A673 (cell line): ENCODE data around the gene RAB3GAP2. TPM values are rescaled to one million over a fixed set of nuclear protein-coding genes. Genes with fewer than 3 reads are reported as not detected.

Experiments
- BruUV-seq: library from RNA; stranded (reverse); fragments of 400-500 nt; replicated peaks from 2 replicates; lab custom pipeline; 2021; lab: Mats Ljungman, UMichigan
- CTCF ChIA-PET: fragments of 300-600 bp; sonication (Branson Sonifier 250); formaldehyde crosslinking; loops from one replicate; lab custom pipeline; 2022; ENCODE audit warnings: antibody characterized with exemption; lab: Charles Lee
- POLR2A ChIA-PET: fragments of 300-600 bp; sonication (Branson Sonifier 250); formaldehyde crosslinking; loops from one replicate; lab custom pipeline; 2022; ENCODE audit warnings: antibody characterized with exemption; ENCODE audit not compliant: low non-redundant PET; lab: Charles Lee
- DNase-seq: peaks from one replicate; pipeline ENCODE4 v3.0.0-alpha.2; 2015; ENCODE audit warnings: low spot score
- H3K27ac ChIP-seq: fragments of 200-600 bp; sonication (generic); 2 replicates; pipeline ENCODE4 v1.5.1; 2016; ENCODE audit warnings: mixed run types, low read depth, mild to moderate bottlenecking, mixed read lengths, antibody characterized with exemption, low read length; ENCODE audit not compliant: poor library complexity, severe bottlenecking
- H3K27me3 ChIP-seq: fragments of 200-600 bp; sonication (generic); replicated peaks from 2 replicates; pipeline ENCODE4 v1.6.1; 2017; ENCODE audit warnings: mixed run types, low read depth, mild to moderate bottlenecking, mixed read lengths, antibody characterized with exemption, low read length; ENCODE audit not compliant: insufficient read depth, poor library complexity
- H3K36me3 ChIP-seq: fragments of 200-600 bp; sonication (generic); 2 replicates; pipeline ENCODE4 v1.6.1; 2016; ENCODE audit warnings: mixed run types, mild to moderate bottlenecking, mixed read lengths, antibody characterized with exemption, low read length; ENCODE audit not compliant: insufficient read depth, poor library complexity, severe bottlenecking
- H3K4me1 ChIP-seq: fragments of 200-600 bp; sonication (generic); 2 replicates; pipeline ENCODE4 v1.6.1; 2017; ENCODE audit warnings: mixed run types, mild to moderate bottlenecking, mixed read lengths, antibody characterized with exemption, low read length; ENCODE audit not compliant: insufficient read depth, poor library complexity, severe bottlenecking
- H3K4me3 ChIP-seq: fragments of 200-600 bp; sonication (generic); 2 replicates; pipeline ENCODE4 v1.5.1; 2016; ENCODE audit warnings: low read depth, mixed run types, mild to moderate bottlenecking, mixed read lengths, low read length; ENCODE audit not compliant: poor library complexity, severe bottlenecking
- H3K9me3 ChIP-seq: fragments of 200-600 bp; sonication (generic); 2 replicates; pipeline ENCODE4 v1.6.1; 2016; ENCODE audit warnings: mixed run types, low read depth, mild to moderate bottlenecking, mixed read lengths, antibody characterized with exemption, low read length; ENCODE audit not compliant: poor library complexity, severe bottlenecking
- EZH2 ChIP-seq: fragments of 200-600 bp; sonication (generic); IDR thresholded peaks from 2 replicates; pipeline ENCODE4 v1.6.1; 2017; ENCODE audit warnings: borderline replicate concordance, low read depth, mild to moderate bottlenecking, mixed read lengths, antibody characterized with exemption, low read length; ENCODE audit not compliant: poor library complexity, severe bottlenecking
- intact Hi-C: fragments of 100-400 bp; cut with micrococcal nuclease; formaldehyde crosslinking; loops from one replicate; pipeline ENCODE4 v1.10.0; 2022; ENCODE audit not compliant: unreplicated experiment
- total RNA-seq: library from RNA; stranded (reverse); gene quantifications from 2 replicates; pipeline ENCODE4 v1.2.3, GENCODE V29; 2021
- TF ChIP-seq, protein P1 (sequence below): fragments of 300-800, 200-600 bp; sonication (generic); conservative IDR thresholded peaks from 2 replicates; pipeline ENCODE4 v1.5.1; 2017; ENCODE audit warnings: low read depth, mild to moderate bottlenecking, antibody characterized with exemption, low read length, moderate library complexity, mixed read lengths

RAB3GAP2 gene
- total RNA-seq, 1 experiment from 2014 or later: 43.8 TPM

GRCh38 chr1:220307607-220308006, 35.4 kb upstream of the RAB3GAP2 start:
- no TSS peak for BruUV-seq
- no peaks in the 10 kb centered on the region for H3K9me3 ChIP-seq
- ChIA-PET POLR2A (no interaction called here), CTCF (no interaction called here)
- no peaks in the 10 kb centered on the region for H3K36me3 ChIP-seq
- no peak overlapping the region for H3K4me3 ChIP-seq
- intact Hi-C loops: no loop called here
- TF ChIP-seq EZH2: no peak
- TF ChIP-seq, protein P1, sequence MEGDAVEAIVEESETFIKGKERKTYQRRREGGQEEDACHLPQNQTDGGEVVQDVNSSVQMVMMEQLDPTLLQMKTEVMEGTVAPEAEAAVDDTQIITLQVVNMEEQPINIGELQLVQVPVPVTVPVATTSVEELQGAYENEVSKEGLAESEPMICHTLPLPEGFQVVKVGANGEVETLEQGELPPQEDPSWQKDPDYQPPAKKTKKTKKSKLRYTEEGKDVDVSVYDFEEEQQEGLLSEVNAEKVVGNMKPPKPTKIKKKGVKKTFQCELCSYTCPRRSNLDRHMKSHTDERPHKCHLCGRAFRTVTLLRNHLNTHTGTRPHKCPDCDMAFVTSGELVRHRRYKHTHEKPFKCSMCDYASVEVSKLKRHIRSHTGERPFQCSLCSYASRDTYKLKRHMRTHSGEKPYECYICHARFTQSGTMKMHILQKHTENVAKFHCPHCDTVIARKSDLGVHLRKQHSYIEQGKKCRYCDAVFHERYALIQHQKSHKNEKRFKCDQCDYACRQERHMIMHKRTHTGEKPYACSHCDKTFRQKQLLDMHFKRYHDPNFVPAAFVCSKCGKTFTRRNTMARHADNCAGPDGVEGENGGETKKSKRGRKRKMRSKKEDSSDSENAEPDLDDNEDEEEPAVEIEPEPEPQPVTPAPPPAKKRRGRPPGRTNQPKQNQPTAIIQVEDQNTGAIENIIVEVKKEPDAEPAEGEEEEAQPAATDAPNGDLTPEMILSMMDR: no peak
- H3K27ac ChIP-seq: no peak overlapping the region
- no peaks in the 10 kb centered on the region for H3K27me3 ChIP-seq
- no peak for DNase-seq
- no peaks in the 10 kb centered on the region for H3K4me1 ChIP-seq

DNA sequence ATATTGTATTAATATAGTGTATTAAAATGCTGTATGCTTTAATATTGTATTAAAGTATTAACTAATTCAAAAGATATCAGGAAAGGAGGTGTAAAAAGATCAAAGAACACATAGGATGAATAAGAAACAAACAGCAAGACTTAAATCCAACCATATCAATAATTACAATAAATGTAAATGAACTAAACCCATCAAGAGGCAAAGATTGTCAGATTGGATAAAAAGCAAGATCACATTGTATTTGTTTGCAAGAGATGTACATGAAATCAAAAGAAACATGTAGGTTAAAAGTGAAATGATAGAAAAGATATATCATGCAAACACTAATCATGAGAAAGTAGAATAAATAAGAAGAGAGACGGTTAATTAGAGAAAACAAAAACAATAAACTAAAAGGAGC, 34.1 kb upstream of the RAB3GAP2 start:
- DNase-seq: no peak
- H3K27me3 ChIP-seq: no peaks in the 10 kb centered on the region
- no peak overlapping the region for H3K4me3 ChIP-seq
- TF ChIP-seq, protein P1: no peak
- TF ChIP-seq EZH2: no peak
- ChIA-PET CTCF (no interaction called here), POLR2A (no interaction called here)
- intact Hi-C loops: no loop called here
- no TSS peak for BruUV-seq
- H3K36me3 ChIP-seq: no peaks in the 10 kb centered on the region
- no peaks in the 10 kb centered on the region for H3K4me1 ChIP-seq
- H3K9me3 ChIP-seq: no peaks in the 10 kb centered on the region
- no peak overlapping the region for H3K27ac ChIP-seq

DNA sequence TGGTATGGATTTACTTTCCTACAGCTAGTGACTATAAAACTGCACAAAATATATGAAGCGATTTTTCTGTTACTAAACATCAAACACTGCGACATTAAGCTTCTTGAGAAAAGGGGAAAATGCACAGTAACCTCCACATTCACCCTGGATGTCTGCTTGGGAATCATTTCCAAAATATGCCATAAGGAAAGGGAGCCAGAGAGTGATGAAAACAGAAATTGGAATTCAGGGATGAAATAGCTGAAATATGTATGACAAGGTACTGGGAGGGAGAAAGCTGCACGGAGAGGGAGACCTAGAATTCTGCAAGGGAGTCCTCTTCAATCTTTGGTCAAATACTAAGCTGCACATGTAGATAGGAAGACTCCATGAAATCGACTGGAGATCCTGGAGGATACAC, 31.6 kb upstream of the RAB3GAP2 start:
- H3K36me3 ChIP-seq: no peaks in the 10 kb centered on the region
- no peaks in the 10 kb centered on the region for H3K27me3 ChIP-seq
- no TSS peak for BruUV-seq
- DNase-seq: no peak
- no peaks in the 10 kb centered on the region for H3K9me3 ChIP-seq
- TF ChIP-seq, protein P1: no peak
- no peak for TF ChIP-seq EZH2
- H3K4me1 ChIP-seq: peaks cover 10% of the 10 kb centered on the region
- intact Hi-C loops: no loop called here
- H3K4me3 ChIP-seq: no peak overlapping the region
- H3K27ac ChIP-seq: no peak overlapping the region
- CTCF ChIA-PET: no interaction called here
- POLR2A ChIA-PET: no interaction called here
